Measurements from ENCODE around the gene BICDL1.

The BICDL1 gene

DNA sequence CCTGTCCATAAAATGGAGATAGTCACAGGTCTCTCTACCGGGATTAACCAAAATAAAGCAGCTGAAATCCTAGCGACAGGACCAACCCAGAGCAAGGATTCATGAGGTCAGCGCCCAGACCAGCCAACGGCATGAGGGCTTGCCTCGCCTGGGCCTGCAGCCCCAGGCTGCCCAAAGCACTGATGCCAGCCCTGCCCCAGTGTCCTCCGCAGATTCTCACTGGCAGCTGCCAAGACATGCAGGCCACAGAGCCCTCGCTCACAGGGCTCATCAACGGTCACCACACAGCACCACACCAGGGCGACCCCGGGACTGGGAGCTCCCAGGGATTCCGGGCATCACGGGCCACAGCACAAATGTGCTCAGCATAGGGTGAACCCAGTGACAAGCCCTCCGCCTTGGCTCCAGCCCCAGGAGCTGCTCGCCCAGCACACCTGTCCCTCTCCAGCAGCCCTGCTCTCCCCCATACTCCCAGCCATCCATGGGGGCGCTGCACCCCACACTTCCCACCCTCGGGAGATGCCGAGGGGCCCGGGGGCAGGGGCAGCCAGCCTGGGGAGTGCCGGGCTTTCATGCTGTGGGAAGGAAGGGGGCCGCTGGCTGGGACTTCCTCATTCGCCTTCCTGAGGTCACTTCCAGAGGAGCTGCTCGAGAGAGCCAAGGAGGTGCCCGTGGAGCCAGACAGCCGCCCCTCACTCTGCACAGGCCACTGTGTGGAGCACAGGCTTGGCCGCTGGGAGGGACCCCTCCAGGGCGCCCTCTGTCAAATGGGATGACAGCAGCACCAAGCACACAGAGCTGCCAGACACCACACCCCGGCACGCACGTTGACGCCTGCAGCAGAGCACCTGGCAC is 113.4 kb downstream of the BICDL1 start:
- no peak for DNase-seq (ENCODE audit: low read depth)

DNA sequence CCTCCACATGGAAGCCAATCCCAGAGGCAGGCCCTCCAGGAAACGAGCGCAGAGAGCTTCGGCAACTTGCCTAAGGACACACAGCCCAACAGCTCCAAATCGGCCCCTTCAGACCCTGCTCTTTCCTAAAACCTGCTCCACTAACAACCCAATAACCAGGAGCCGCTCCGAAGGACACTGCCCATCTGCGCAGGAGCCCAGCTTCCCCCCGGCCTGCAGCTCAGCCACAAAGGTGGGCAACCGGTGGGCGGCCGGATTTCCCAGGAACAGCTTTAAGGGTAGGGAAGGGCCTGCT is 114.0 kb downstream of the BICDL1 start:
- no peak for DNase-seq (ENCODE audit: low read depth)

DNA sequence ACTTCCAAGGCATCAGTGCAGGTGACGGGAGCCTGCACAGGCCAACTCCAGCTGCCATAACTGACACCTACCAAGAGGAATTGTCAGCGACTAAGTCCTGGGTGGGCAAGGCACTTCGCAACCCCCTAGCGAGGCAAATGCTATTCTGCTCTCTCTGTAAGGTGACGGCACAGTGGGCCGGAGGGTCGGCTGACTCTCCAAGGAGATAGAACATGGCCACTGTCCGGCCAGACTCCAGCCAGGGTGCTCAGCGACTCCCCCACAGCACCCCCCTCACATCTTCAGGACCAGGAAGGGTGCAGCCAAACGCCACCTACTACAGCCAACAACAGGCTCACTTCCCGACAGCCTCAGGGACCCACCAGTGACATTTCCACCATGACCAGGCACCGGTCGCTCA is 114.3 kb downstream of the BICDL1 start:
- no peak for DNase-seq (ENCODE audit: low read depth)

DNA sequence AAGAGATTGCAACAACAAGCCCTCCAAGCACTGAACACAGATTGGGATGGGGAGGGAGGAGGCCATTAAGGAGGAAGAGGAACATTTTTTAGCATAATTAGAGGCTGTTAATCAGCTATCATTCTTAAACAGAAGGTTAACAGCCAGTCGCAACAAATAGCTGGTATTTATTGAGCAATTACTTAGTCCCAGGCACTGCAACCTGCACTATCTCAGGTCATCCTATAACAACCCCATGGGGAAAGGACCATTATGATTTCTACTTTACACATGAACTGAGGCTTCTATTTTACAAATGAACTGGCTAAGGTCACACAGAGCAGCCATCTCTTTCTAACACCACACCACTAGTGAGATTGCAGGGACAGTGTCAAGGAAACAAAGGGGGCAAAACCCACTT is 117.1 kb downstream of the BICDL1 start:
- no peak for DNase-seq (ENCODE audit: low read depth)

DNA sequence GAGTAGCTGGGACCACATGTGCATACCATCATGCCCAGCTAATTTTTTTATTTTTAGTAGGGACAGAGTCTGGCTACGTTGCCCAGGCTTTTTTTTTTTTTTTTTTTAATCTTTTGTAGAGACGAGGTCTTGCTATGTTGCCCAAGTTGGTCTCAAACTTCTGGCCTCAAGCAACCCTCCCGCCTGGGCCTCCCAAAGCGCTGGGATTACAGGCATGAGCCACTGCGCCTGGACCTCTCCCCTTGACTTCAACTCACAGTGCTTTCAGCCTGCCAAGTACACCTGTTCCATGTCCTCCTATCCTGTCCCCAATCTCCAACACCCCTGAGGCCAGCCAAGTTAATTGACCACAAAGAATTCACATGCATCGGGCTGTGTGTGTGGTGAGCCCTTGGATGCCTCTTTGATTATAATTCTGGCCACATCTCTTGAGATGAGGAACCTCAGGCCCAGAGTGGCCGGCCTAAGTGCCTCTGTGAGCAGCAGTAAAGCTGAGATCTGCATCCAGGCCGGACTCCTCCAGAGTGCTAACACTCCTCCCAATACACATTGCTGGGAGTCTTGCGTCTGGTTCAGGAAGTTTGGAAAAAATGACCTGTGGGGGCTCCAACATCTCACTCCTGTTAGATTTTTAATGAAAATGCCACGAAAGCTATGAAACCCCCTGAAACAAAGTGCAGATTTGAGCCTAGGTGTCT is 120.7 kb downstream of the BICDL1 start:
- DNase-seq (ENCODE audit: low read depth), result peak; percentile 13

DNA sequence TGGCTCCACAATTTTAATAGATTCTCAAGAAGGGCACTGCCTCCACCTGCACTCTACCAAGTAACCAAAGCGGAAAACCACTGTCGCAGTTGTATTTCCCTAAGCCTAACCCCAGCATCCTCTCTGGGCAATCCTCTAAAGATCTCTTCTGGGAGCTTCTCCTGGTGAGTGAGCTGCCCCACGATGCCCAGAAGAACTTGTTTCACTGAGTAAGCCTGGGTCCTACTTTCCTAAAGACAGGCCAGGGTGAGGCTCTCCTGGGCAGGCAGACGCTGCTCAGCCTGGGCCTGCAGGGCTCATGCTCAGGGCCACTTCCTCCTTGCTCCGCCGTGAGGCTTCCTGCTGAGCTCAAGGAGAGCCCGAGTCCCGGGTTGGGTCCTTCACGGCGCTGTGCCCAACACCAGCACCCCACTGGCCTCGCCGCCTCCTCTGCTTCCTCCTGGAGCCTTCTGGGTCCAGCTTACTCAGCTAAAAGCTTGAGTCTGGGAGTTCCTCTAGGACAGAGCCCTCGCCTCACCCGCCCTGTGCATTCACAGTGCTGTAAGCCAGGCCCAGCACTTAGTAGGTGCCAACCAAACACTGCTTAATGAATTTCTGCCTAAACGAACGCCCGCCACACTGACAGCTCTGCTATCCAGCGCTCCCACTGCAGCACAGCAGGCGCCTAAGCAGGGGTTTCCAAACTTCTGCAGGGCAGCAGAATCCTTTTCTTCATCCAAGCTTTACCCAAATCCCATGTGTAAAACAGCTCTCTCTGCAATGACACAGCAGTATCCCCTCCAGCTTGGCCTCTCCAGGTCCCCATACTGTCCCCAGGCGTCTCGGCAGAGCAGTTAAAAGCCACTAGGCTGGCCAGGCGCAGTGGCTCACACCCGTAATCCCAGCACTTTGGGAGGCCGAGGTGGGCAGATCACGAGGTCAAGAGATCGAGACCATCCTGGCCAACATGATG is 121.8 kb downstream of the BICDL1 start:
- no peak for DNase-seq (ENCODE audit: low read depth)

DNA sequence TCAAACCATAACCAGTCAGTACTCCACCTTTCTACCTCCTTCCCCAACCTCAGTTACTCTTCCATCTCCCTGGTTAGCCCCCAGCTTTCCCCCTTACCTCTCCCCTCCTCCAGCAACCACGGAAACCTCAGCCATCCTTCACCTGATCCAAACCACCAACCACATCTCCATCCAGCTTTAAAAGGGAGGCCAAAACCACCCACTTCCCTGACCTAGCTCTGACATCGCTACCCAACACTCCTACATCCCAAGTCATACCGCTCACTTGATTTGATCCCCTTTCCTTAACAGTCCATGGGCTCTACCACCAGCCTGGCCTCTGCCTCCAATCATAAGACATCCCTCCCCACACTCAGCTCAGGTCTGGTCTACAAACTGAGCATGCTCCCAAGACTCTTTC is 126.0 kb downstream of the BICDL1 start:
- peak; percentile 6 for DNase-seq (ENCODE audit: low read depth)

DNA sequence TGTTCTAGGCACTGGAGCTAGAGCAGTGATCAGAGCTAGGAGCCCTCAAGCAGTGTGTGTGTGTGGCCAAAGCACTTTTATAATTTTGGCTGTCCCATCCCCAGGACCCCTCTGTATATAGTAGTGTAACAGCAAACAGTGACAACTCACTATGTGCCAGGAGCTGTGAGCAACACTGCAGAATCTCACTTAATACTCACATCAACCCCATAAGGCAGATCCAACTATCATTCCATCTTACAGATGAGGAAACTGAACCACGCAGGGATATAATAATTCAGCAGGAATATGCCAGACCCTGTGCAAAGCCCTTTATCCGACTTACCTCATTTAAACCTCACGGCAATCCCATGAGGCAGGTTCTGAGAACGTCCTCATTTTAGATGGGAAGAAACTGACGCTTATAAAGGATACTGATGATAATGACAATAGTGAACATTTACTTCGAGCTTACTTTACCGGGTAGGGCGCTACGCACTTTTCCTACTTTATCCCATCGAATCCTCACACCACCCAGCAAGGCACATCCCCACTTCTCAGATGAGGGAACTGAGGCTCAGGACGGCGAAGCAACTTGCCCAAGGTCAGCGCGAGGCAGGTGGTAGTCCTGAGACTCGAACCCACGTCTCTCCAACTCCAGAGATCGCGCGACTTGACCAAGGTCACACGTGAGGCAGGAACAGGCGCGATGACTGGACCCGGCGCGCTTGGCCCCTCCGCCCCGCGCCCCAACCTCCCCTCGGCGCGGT is 126.8 kb downstream of the BICDL1 start:
- peak; percentile 50 for DNase-seq (ENCODE audit: low read depth)

DNA sequence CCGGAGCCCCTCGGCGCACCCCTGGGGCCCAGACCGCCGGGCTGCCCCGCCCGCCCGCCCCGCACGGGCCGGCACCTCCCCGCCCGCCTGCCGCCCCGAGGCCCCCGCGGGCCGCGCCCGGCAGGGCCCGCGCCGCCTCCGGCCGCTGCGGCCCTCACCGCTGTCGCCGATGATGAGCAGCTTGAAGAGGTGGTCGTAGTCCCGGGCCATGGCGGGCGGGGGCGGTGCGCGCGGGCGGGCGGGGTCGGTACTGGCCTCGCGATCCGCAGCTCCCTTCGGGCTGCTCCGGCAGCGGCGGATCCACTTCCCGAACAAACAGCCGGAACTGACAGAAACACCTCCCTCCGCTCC is 127.4 kb downstream of the BICDL1 start, which contains the start of gene RAB35:
Gene RAB35 (minus strand): TSS at position 313 of the 351 bp plus-strand sequence. CDS start 103 bp downstream, at position 210.
- no peak for DNase-seq (ENCODE audit: low read depth)

DNA sequence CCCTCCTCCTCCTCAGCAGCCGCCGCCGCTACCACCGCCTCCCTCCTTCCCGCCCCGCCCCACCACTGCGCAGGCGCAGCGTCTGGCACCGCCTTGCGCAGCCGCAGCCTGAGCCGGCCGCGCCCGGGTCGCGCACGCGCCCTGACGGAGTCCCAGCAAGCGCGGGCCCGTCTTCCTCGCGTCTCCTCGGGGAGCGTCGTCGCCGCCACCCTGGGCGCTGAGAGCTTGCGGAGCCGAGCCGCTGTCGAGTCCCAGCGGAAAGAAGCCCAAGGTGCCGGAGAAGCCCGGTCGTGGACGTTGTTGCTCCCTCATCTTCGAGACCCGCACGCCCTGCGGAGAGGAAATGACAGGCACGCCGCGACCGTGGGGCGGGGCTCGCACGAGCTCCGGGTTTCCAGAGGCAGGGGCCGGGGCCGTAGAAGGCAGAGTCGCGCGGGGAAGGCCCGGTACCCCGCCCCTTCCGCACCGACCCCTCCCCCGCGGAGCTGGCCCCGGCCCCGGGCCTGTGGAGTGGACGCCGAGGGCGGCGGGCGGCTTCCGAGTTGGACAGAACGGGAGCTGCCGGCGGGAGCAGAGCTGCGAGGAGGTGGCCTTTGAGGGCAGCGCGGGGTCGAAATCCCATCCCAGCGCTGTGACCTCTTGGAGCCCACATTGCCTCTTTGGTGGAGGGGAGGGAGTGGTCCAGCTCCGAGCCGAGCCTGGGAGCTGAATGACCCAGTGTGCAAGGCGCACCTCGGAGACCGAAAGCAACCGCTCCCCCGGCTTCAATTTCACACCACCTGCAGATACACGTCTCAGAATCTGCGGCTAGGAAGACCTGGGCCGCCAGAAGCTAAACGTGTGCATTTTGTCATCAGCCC is 128.0 kb downstream of the BICDL1 start:
- DNase-seq (ENCODE audit: low read depth), result peak; percentile 95

DNA sequence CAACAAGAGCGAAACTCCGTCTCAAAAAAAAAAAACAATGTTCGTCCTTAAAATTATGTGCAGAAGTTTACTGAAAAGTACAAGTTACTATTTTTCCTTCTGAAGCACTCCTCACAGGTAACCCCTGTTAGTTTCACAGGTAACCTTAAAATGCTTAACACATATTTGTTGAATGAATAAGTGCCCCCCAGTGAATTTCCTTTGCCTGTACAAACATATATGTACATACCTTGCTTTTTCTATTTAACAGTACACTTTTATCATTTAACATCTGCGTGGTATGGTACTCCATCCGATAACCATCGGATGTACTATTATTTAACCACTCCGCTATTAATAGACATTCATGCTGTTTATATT is 128.9 kb downstream of the BICDL1 start:
- no peak for DNase-seq (ENCODE audit: low read depth)

DNA sequence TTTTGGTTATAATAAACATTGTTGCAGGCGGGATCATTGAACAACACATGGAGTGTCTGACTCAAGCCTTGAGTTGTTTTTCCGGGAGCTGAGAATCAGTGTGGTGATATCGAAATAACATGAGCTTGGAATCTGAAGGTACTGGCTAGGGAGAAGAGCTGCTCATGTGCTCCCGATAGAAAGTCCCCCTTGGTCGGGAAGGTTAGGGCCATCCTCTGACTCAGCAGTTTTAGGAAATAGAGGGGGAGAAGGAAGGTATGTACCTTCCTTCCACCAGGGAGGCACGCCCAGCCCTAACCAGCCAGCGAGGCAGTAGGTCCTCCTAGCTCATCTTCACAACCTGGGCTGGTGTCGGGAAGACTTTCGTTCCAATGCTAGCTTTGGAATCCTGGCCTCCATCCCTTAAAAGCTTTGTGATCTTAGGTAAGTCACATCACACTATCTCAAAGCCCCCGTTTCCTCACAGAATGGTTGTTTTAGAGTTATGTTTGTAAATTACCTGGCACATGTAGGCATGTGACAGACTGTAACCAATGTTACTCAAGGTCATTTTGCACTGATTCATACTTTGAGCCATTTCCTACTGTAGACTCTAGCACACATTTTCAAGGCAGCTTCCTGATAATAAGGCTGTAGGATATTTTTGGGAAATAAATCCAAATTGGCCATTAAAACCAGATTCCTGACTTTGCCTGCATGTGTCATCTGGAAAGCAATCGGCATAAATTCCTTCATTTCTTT is 129.5 kb downstream of the BICDL1 start:
- DNase-seq (ENCODE audit: low read depth), result peak; percentile 90

DNA sequence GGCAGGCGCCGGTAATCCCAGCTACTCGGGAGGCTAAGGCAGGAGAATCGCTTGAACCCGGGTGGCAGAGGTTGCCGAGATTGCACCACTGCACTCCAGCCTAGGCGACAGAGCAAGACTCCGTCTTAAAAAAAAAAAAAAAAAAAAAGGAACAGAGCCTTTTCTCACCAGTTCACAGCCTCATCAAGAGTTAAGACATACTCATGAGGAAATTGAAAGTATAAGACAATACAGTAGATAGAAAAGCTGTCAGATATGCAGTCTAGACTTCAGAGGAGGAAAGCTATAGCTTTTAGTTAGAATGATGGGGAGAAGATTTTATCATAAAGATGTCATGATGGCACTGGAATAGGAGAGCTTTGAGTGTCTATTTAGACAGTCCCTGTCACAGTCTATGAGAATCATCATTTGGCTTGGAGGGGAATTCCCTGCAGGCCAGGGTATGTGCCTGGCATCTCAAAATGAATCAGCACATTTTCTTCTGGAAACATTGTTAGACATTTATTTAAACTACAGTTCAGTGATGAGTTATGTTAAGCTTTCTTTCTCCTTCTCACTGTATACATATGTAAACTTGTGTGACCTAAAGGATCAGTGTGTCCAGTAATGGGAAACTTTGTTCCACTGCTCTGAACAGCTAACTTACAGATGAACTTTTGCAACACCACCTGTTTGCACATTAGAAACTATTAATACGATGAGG is 130.4 kb downstream of the BICDL1 start:
- DNase-seq (ENCODE audit: low read depth), result peak; percentile 88

DNA sequence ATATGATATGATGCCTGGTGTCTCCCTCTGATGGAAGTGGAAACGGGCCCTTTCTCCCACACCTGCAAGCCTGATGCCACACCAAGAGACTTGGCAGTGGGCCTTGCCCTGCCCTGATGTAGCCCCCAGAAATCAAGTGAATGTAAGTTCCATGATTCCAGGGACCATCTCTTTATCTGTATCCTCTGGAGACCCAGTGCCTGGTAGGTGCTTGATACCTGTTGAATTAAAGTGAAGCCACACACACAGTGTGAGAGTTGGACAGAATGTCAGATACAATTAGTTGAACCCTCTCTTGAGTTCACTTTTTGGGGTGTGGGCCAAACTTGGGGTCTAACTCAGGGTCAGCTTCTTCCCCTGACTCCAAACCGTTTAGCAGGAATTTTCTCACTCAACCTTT is 132.3 kb downstream of the BICDL1 start:
- DNase-seq (ENCODE audit: low read depth), result no peak

DNA sequence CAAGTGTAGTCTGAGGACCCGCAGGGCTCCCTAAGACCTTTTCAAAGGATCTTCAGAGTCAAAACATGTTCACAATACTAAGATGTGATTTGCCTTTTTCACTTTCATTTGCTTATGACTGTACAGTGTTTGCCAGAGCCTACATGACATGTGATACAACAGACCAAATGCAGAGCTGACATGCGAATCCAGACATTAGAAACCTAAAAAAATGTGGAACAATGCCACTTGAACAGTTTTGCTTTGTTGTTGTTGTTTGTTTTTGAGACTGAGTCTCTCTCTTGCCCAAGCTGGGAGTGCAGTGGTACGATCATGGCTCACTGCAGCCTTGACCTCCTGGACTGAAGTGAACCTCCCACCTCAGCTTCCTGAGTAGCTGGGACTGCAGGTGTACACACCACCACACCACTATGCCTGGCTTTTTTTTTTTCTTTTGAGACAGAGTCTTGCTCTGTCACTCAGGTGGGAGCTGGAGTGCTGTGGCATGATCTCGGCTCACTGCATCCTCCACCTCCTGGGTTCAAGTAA is 132.8 kb downstream of the BICDL1 start:
- DNase-seq (ENCODE audit: low read depth), result no peak

DNA sequence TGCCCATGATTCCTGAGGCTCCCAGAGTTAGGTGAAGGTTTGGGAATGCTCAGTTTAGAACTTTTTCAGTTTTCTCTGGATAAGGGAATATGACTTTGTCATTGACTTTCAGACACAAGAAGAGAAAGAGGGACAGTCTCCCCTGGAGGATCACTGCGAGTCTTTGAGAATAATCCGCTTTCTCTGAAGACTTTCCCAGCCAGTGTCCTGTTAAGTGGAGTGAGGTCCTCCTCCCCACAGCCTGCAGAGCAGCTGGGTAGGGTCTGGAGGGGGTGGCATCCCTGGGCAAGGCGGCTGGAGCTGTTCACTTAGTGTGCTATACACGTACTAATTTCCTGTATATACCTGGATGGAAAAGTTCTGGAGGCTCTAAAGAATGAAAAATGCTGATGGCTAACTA is 136.0 kb downstream of the BICDL1 start:
- DNase-seq (ENCODE audit: low read depth), result no peak

DNA sequence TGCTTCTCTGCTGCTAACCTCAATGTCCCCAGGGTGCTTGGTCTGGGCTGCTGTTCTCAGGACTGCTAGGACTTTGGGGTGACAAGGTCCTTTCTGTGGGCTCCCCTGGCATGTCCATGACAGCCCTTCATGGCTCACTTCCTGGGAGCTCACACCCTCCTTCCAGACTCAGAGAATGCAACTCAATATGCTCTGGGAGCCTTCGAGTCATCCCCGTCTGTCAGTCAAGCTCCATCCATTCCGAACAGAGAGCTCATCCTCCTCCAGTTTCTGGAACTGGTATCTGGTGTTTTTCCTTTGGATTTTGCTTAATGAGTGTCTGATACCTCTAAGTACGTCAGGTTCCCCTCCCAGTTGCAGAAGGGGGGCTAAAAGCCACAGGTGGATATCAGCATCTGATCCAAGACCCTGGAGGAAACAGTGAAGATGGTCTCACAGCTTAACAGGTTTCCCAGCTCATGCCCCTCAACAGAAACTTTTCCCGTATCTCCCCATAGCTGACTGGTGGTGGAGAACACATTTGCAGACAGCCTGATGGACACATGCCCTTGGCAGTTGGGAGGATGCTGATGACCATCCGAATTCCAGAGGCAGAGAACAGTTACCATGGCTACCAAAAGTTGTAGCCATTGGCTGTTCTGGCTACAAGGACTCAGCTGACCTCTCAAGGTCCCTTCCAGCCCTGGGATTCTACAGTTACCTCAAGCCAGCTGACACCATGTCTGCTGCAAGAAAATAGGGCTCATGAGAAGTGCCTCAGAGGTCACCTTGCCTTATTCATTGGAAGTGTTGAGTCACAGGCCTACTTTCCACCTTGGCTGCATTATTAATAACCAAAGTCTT is 137.0 kb downstream of the BICDL1 start:
- peak; percentile 44 for DNase-seq (ENCODE audit: low read depth)

DNA sequence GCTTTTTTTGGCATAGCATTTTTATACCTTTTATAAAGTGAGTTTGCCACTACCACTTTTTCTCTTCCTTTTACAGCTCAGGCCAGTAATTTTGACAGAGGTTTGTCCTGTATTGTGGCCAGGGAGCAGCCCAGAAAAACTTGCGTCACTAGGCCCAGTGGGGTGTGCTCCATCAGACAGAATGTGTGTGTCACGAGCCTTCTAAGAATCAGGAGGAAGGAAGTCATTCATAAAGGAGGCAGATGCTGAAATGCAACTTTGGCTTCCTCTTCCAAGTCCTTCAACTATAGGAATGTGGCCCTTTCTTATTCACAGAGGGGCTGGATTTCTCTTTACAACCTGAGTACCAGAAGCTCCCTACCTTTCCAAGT is 137.6 kb downstream of the BICDL1 start:
- peak; percentile 18 for DNase-seq (ENCODE audit: low read depth)
